GM19324 (cell line): ENCODE data around the gene CTTNBP2NL.

Experiments
- ATAC-seq: cut with Tn5 transposase; IDR thresholded peaks from one replicate; pipeline ENCODE4 v1.9.1; 2021; ENCODE audit warnings: mild to moderate bottlenecking, moderate library complexity; ENCODE audit not compliant: unreplicated experiment, low FRiP score

Gene CTTNBP2NL

GRCh38 chr1:112395821-112396652 lies at the start of gene CTTNBP2NL:
TSS of gene CTTNBP2NL (plus strand) at chr1:112396214. CDS start at chr1:112416166, 19,952 bp downstream.
- ATAC-seq, result peak; percentile 90

GRCh38 chr1:112346801-112347350 lies 49.1 kb upstream of the CTTNBP2NL start:
- ATAC-seq, result no peak

- no peak for ATAC-seq
Observed at GRCh38 chr1:112356765-112357164, 39.2 kb upstream of the CTTNBP2NL start.

- ATAC-seq, result no peak
Observed at GRCh38 chr1:112357467-112357866, 38.5 kb upstream of the CTTNBP2NL start.

- ATAC-seq, result no peak
Observed at GRCh38 chr1:112358061-112358770, 37.8 kb upstream of the CTTNBP2NL start.

- peak; percentile 67 for ATAC-seq
Observed at GRCh38 chr1:112358798-112359408, 37.1 kb upstream of the CTTNBP2NL start.

GRCh38 chr1:112359961-112360767 lies 35.9 kb upstream of the CTTNBP2NL start:
- ATAC-seq, result no peak

GRCh38 chr1:112363636-112364035 lies 32.4 kb upstream of the CTTNBP2NL start:
- no peak for ATAC-seq

- ATAC-seq, result no peak
Observed at GRCh38 chr1:112368198-112368597, 27.8 kb upstream of the CTTNBP2NL start.

- peak; percentile 82 for ATAC-seq
Observed at GRCh38 chr1:112369392-112370285, 26.4 kb upstream of the CTTNBP2NL start.

- ATAC-seq, result no peak
Observed at GRCh38 chr1:112370996-112371395, 25.0 kb upstream of the CTTNBP2NL start.

- ATAC-seq, result no peak
Observed at GRCh38 chr1:112371775-112372174, 24.2 kb upstream of the CTTNBP2NL start.

GRCh38 chr1:112373806-112374205 lies 22.2 kb upstream of the CTTNBP2NL start:
- ATAC-seq, result no peak

- ATAC-seq, result no peak
Observed at GRCh38 chr1:112375701-112376100, 20.3 kb upstream of the CTTNBP2NL start.

GRCh38 chr1:112380356-112380755 lies 15.7 kb upstream of the CTTNBP2NL start:
- ATAC-seq, result no peak

GRCh38 chr1:112381324-112382076 lies 14.5 kb upstream of the CTTNBP2NL start:
- ATAC-seq, result no peak

- ATAC-seq, result no peak
Observed at GRCh38 chr1:112383759-112384370, 12.1 kb upstream of the CTTNBP2NL start.
